Airway epithelial cell (primary cell): Measurements from ENCODE around the gene CAPN1. TPM values are rescaled to one million over a fixed set of nuclear protein-coding genes. Genes with fewer than 3 reads are reported as not detected.

Experiments
- total RNA-seq: library from RNA; depleted of rRNA; stranded (reverse); fragments of >200 nt; gene quantifications from 2 replicates; pipeline ENCODE4 v1.2.3, GENCODE V29; 2015

CAPN1 gene
- total RNA-seq = 594 and 598 TPM in 2 replicates

GRCh38 chr11:65181569-65182257 is at the start of gene CAPN1:
CAPN1 (plus strand) TSS chr11:65181928; CDS start chr11:65182702, 774 bp downstream.

GRCh38 chr11:65134240-65134951 is 47.3 kb upstream of the CAPN1 start, which contains the start of gene SYVN1:
SYVN1 (minus strand) TSS chr11:65134519; CDS start chr11:65133601, 918 bp downstream.

GRCh38 chr11:65170058-65170534 is 11.6 kb upstream of the CAPN1 start, which contains the start of gene SPDYC:
SPDYC (plus strand) TSS chr11:65170233; CDS start chr11:65171358, 1,125 bp downstream.

Other genes starting within 250 kb of the CAPN1 start
- not detected in 2 replicates for gene GPHA2, start 246.0 kb upstream of the CAPN1 start, total RNA-seq
- gene MAJIN, start 209.8 kb upstream of the CAPN1 start, total RNA-seq = not detected in 2 replicates
- 0.09 TPM in 1 of 2 replicates, not detected in the other for gene BATF2, start 185.0 kb upstream of the CAPN1 start, total RNA-seq
- 118 and 132 TPM in 2 replicates for gene ARL2, start 167.8 kb upstream of the CAPN1 start, total RNA-seq
- 10.2 and 14.2 TPM in 2 replicates for gene SNX15, start 154.5 kb upstream of the CAPN1 start, total RNA-seq
- gene SAC3D1, start 140.7 kb upstream of the CAPN1 start, total RNA-seq = 32.7 and 34.4 TPM in 2 replicates
- 2.0 and 7.1 TPM in 2 replicates for gene NAALADL1, start 123.4 kb upstream of the CAPN1 start, total RNA-seq
- 13.9 and 14.8 TPM in 2 replicates for gene CDCA5, start 97.9 kb upstream of the CAPN1 start, total RNA-seq
- 30.1 and 48.6 TPM in 2 replicates for gene ZFPL1, start 97.7 kb upstream of the CAPN1 start, total RNA-seq
- gene VPS51, start 85.7 kb upstream of the CAPN1 start, total RNA-seq = 195 and 359 TPM in 2 replicates
- 80.3 and 96.7 TPM in 2 replicates for gene TM7SF2, start 70.1 kb upstream of the CAPN1 start, total RNA-seq
- gene ZNHIT2, start 64.2 kb upstream of the CAPN1 start, total RNA-seq = 28.4 and 54.3 TPM in 2 replicates
- gene FAU, start 59.8 kb upstream of the CAPN1 start, total RNA-seq = 609 and 906 TPM in 2 replicates
- 54.8 and 80.0 TPM in 2 replicates for gene MRPL49, start 59.6 kb upstream of the CAPN1 start, total RNA-seq
- 12.7 and 18.1 TPM in 2 replicates for gene SYVN1, start 47.4 kb upstream of the CAPN1 start, total RNA-seq
- not detected in 2 replicates for gene SPDYC, start 11.7 kb upstream of the CAPN1 start, total RNA-seq
- 15.4 and 51.9 TPM in 2 replicates for gene POLA2, start 80.0 kb downstream of the CAPN1 start, total RNA-seq
- 6.1 and 9.5 TPM in 2 replicates for gene CDC42EP2, start 132.9 kb downstream of the CAPN1 start, total RNA-seq
- gene DPF2, start 151.9 kb downstream of the CAPN1 start, total RNA-seq = 27.9 and 29.6 TPM in 2 replicates
- gene TIGD3, start 172.8 kb downstream of the CAPN1 start, total RNA-seq = 0.07 TPM in 1 of 2 replicates, not detected in the other
- gene SLC25A45, start 200.7 kb downstream of the CAPN1 start, total RNA-seq = 0.09 and 0.56 TPM in 2 replicates
- 116 and 142 TPM in 2 replicates for gene FRMD8, start 204.7 kb downstream of the CAPN1 start, total RNA-seq
- 23.1 and 31.5 TPM in 2 replicates for gene NEAT1, start 240.9 kb downstream of the CAPN1 start, total RNA-seq